Immature natural killer cell (primary cell): ENCODE measurements around the gene NSUN2. TPM values are rescaled to one million over a fixed set of nuclear protein-coding genes. Genes with fewer than 3 reads are reported as not detected.
"Not testable (repeated sequence)": the region's sequence is repeated elsewhere in the genome, so short reads cannot be mapped to it uniquely, and the experiment has no call there.

Experiments used
- DNase-seq, 3 donors: peaks; one replicate each; pipeline ENCODE4 v3.0.0; 2022; ENCODE audit warnings: mixed read lengths in 1 of 3
- H3K27ac Mint-ChIP-seq, 6 donors: one replicate each; pipeline ENCODE4 v1.8.0; 2020; ENCODE audit warnings: mixed read lengths in 6 of 6, mild to moderate bottlenecking in 5 of 6, inconsistent platforms in 4 of 6, moderate library complexity in 3 of 6
- H3K27me3 Mint-ChIP-seq, 3 donors: one replicate each; pipeline ENCODE4 v1.8.0; 2020 to 2021; ENCODE audit warnings: low read depth in 3 of 3, mild to moderate bottlenecking in 3 of 3, mixed read lengths in 3 of 3, moderate library complexity in 3 of 3, inconsistent platforms in 1 of 3
- H3K36me3 Mint-ChIP-seq, 3 donors: one replicate each; pipeline ENCODE4 v1.8.0; 2020; ENCODE audit warnings: mixed read lengths in 3 of 3, inconsistent platforms in 2 of 3, mild to moderate bottlenecking in 2 of 3
- H3K4me1 Mint-ChIP-seq, 2 donors: one replicate each; pipeline ENCODE4 v1.8.0; 2020; ENCODE audit warnings: inconsistent platforms in 2 of 2, mild to moderate bottlenecking in 2 of 2, mixed read lengths in 2 of 2, moderate library complexity in 1 of 2
- H3K4me3 Mint-ChIP-seq, 5 donors: one replicate each; pipeline ENCODE4 v1.8.0; 2020; ENCODE audit warnings: mild to moderate bottlenecking in 5 of 5, mixed read lengths in 5 of 5, inconsistent platforms in 3 of 5, moderate library complexity in 3 of 5
- H3K9me3 Mint-ChIP-seq, 6 donors: one replicate each; pipeline ENCODE4 v1.8.0; 2020; ENCODE audit warnings: mild to moderate bottlenecking in 6 of 6, mixed read lengths in 6 of 6, inconsistent platforms in 4 of 6, moderate library complexity in 3 of 6
- polyA plus RNA-seq, 3 donors: library from polyadenylated mRNA; unstranded; fragments of 300-500 nt; fragmentation: Illumina TruSeq; gene quantifications; one replicate each; pipeline ENCODE4 v1.2.3, GENCODE V29; 2021

NSUN2 gene
- polyA plus RNA-seq, 3 donors from 2014 or later = 21.0 to 53.7 (median 29.1) TPM

DNA sequence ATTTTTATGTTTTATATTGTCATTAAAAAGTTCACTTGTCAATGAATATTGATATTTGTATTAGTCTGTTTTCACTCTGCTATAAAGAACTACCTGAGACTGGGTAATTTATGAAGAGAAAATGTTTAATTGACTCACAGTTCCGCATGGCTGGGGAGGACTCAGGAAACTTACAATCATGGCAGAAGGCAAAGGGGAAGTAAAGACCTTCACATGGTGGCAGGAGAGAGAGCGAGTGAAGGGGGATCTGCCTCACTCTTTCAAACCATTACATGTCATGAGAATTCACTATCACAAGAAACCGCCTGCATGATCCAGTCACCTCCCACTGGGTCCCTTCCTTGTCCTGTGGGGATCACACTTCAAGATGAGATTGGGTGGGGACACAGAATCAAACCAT is 27.8 kb upstream of the NSUN2 start:
- H3K4me3 Mint-ChIP-seq = no peak overlapping the region
- H3K36me3 Mint-ChIP-seq = peaks cover 22 to 34% (median 33%) of the 10 kb centered on the region in 3 donors
- H3K27me3 Mint-ChIP-seq = peaks cover 0 to 2% (median 0%) of the 10 kb centered on the region in 3 donors
- H3K27ac Mint-ChIP-seq = peak overlapping the region in 3 of 6 donors; percentile 19 to 51 (median 46)
- peaks cover 0 to 7% of the 10 kb centered on the region in 2 donors for H3K4me1 Mint-ChIP-seq
- peaks cover 0 to 4% (median 0%) of the 10 kb centered on the region in 6 donors for H3K9me3 Mint-ChIP-seq
- no peak for DNase-seq

DNA sequence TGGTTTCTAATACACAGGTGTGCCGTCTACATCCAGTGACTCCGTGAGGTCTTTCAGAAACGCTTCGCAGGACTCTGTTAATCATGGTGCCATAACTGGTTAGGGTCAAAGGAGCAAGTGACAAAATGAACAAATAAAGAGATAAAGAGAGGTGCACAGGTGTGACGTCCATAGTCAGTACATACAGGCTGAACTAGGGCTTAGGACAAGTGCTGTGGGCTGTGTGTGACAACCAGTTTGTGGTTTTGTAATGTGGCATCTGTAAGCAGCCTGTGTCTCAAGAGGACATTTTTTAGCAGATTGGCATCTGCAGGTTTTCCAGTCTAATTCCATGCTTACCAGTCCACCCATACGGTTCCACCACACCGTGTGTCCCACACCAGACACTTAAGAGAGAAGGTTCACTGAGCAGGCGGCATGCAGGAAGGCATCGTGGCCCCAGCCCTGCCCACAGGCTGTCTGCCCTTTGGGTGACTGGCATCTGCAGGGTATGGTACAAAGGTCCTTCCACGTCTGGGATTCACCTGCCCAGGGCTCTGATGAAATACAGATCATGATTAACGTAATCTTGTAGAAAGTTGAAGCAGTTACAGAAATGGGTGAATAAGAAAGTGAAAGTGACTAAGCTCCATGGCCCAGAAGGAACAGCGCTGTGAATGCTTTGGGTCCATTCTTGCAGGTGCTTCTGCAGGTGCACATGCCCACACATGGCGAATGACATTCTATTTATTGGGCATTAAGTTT is 27.3 kb upstream of the NSUN2 start:
- Mint-ChIP-seq H3K4me3 (no peak overlapping the region), H3K27ac (no peak overlapping the region), H3K9me3 (peaks cover 0 to 5% (median 0%) of the 10 kb centered on the region in 6 donors), H3K36me3 (peaks cover 25 to 40% (median 38%) of the 10 kb centered on the region in 3 donors), H3K4me1 (peaks cover 0 to 7% of the 10 kb centered on the region in 2 donors), H3K27me3 (peaks cover 0 to 2% (median 0%) of the 10 kb centered on the region in 3 donors)
- no peak for DNase-seq

DNA sequence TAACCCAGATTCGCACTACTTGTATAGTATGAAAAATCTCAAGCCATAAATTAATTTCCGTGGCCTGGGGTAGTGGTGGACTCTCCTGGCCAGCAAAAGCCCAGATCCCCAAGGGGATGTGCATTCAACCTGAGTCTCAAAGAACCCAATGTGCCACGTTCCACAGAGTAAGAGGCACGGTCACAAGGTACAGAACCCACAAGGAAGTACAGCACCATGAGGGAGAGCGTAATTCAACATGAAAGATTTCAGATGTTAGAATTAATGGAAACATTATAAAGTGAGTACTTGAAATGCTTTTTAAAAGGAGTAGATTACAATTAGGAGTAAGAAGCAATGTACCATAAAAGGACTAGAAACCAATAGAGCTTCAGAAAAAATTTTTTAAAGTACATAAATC is 23.8 kb upstream of the NSUN2 start:
- Mint-ChIP-seq H3K4me1 (peaks cover 0 to 7% of the 10 kb centered on the region in 2 donors), H3K27ac (no peak overlapping the region), H3K4me3 (no peak overlapping the region), H3K9me3 (peaks cover 0 to 6% (median 0%) of the 10 kb centered on the region in 6 donors), H3K27me3 (peaks cover 0 to 2% (median 0%) of the 10 kb centered on the region in 3 donors), H3K36me3 (peaks cover 28 to 47% (median 46%) of the 10 kb centered on the region in 3 donors)
- DNase-seq = no peak

DNA sequence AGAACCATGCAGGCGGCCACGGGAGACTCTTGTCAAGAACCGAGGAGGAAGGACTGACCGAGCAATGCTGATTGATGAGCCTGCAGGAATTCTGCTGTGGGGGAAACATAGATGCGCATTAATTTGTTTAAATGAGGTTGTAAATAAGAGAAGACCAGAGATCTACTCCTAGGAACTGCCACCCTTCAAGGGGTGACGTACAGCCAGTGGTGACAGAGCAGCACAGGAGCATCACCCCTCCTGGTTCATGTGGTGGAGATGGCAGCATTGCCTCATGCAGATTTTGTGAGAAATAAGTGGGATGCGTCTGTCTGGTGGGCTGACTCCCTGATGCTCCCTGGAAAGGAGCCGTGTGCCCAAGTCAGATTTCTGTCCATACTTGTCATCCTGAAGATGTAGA is 22.6 kb upstream of the NSUN2 start:
- DNase-seq = no peak
- Mint-ChIP-seq H3K9me3 (peaks cover 0 to 6% (median 0%) of the 10 kb centered on the region in 6 donors), H3K4me1 (peaks cover 0 to 7% of the 10 kb centered on the region in 2 donors), H3K36me3 (peaks cover 28 to 44% (median 43%) of the 10 kb centered on the region in 3 donors), H3K27ac (no peak overlapping the region), H3K4me3 (no peak overlapping the region), H3K27me3 (peaks cover 0 to 2% (median 0%) of the 10 kb centered on the region in 3 donors)

DNA sequence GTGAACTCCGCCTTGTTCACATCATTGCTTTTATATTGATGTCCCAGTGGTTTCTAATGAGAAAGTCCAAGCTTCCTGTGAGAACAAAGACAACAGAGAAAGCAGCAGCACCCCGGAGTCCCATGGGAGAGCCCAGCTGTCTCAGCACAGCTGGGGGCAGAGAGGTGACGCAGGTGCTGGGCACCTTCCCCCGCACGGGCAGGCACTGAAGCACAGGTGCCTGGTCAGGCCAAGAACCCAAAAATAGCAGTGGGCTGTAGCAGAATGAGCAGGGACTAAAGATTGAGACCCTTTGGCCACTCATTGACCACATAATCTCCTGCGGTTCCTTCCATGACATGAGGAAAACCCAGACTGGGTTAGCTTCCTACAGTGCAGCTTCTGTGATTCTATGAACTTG is 19.2 kb upstream of the NSUN2 start:
- DNase-seq = no peak
- Mint-ChIP-seq H3K9me3 (peaks cover 0 to 6% (median 0%) of the 10 kb centered on the region in 6 donors), H3K4me3 (no peak overlapping the region), H3K36me3 (peaks cover 26 to 27% (median 26%) of the 10 kb centered on the region in 3 donors), H3K4me1 (peaks cover under 1 to 4% of the 10 kb centered on the region in 2 donors), H3K27me3 (peaks cover 0 to under 1% (median 0%) of the 10 kb centered on the region in 3 donors), H3K27ac (no peak overlapping the region)

DNA sequence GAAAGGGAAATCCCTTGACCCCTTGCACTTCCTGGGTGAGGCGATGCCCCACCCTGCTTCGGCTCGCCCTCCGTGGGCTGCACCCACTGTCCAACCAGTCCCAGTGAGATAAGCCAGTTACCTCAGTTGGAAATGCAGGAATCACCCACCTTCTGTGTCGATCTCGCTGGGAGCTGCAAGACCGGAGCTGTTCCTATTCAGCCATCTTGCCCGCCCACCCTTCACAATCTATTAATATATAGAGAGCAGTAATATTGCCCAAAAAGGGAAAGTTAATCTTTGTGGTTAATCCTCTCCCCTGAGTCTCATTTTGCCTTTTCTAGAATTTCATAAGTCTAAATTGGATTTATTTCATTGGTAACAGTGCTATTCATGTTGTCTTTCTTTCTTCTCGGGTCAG is 16.8 kb upstream of the NSUN2 start:
- Mint-ChIP-seq H3K4me1 (peaks cover 5% of the 10 kb centered on the region in 2 donors), H3K27me3 (no peaks in the 10 kb centered on the region), H3K27ac (no peak overlapping the region), H3K36me3 (peaks cover 6 to 11% (median 7%) of the 10 kb centered on the region in 3 donors), H3K9me3 (no peaks in the 10 kb centered on the region), H3K4me3 (no peak overlapping the region)
- DNase-seq = no peak

DNA sequence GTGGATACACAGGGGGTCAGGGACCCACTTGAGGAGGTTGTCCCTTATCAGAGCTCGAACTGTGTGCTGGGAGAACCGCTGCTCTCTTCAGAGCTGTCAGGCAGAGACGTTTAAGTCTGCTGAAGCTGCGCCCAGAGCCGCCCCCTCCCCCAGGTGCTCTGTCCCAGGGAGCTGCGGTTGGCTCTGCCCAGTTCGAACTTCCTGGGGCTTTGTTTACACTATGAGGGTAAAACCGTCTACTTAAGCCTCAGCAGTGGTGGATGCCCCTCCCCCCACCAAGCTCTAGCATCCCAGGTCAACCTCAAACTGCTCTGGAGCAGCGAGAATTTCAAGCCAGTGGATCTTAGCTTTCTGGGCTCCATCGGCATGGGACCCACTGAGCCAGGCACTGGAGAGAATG is 16.3 kb upstream of the NSUN2 start:
- peaks cover 6 to 11% (median 7%) of the 10 kb centered on the region in 3 donors for H3K36me3 Mint-ChIP-seq
- H3K4me1 Mint-ChIP-seq = peaks cover 5% of the 10 kb centered on the region in 2 donors
- H3K9me3 Mint-ChIP-seq = no peaks in the 10 kb centered on the region
- H3K27ac Mint-ChIP-seq = no peak overlapping the region
- H3K4me3 Mint-ChIP-seq = no peak overlapping the region
- H3K27me3 Mint-ChIP-seq = no peaks in the 10 kb centered on the region
- no peak for DNase-seq

GRCh38 chr5:6645571-6646362 is 12.9 kb upstream of the NSUN2 start:
- not testable (repeated sequence) for H3K9me3 Mint-ChIP-seq, H3K4me3 Mint-ChIP-seq, H3K36me3 Mint-ChIP-seq, DNase-seq, H3K27me3 Mint-ChIP-seq, H3K4me1 Mint-ChIP-seq, H3K27ac Mint-ChIP-seq

- no peak overlapping the region for H3K4me3 Mint-ChIP-seq
- H3K4me1 Mint-ChIP-seq = peaks cover 4 to 5% of the 10 kb centered on the region in 2 donors
- no peaks in the 10 kb centered on the region for H3K9me3 Mint-ChIP-seq
- peaks cover 0 to 4% (median 0%) of the 10 kb centered on the region in 3 donors for H3K36me3 Mint-ChIP-seq
- no peak for DNase-seq
- H3K27me3 Mint-ChIP-seq = no peaks in the 10 kb centered on the region
- H3K27ac Mint-ChIP-seq = no peak overlapping the region
These were observed 12.0 kb upstream of the NSUN2 start for GRCh38 chr5:6644794-6645241.

DNA sequence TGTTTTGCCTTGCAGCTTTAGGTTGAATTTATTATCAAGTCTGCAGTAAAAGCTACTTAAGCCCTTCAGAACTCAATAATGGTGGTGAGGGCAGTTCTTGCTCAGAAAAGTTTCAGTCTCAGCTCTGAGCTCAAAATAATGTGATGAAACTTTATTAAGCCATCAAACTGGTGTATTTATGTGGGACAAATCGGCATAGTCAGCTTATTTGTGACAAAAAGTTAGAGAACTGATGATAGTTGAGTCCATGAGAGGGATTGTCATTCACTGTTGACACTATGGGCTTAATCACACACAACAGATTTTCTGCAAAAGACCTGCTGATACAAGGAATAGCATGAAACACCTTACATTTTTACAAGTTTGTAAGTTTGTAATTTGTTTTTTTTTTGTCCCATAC is 9.8 kb upstream of the NSUN2 start:
- Mint-ChIP-seq H3K4me3 (no peak overlapping the region), H3K27ac (no peak overlapping the region), H3K4me1 (peaks cover 2 to 5% of the 10 kb centered on the region in 2 donors), H3K27me3 (no peaks in the 10 kb centered on the region), H3K36me3 (peaks cover 0 to 4% (median 0%) of the 10 kb centered on the region in 3 donors), H3K9me3 (no peaks in the 10 kb centered on the region)
- no peak for DNase-seq

- H3K4me1 Mint-ChIP-seq = peaks cover 5% of the 10 kb centered on the region in 2 donors
- peaks cover 0 to 3% (median 1%) of the 10 kb centered on the region in 3 donors for H3K27me3 Mint-ChIP-seq
- no peaks in the 10 kb centered on the region for H3K9me3 Mint-ChIP-seq
- H3K4me3 Mint-ChIP-seq = no peak overlapping the region
- H3K36me3 Mint-ChIP-seq = peaks cover 0 to 5% (median 0%) of the 10 kb centered on the region in 3 donors
- no peak for DNase-seq
- H3K27ac Mint-ChIP-seq = no peak overlapping the region
These were observed 5.4 kb upstream of the NSUN2 start for GRCh38 chr5:6638236-6638635.

DNA sequence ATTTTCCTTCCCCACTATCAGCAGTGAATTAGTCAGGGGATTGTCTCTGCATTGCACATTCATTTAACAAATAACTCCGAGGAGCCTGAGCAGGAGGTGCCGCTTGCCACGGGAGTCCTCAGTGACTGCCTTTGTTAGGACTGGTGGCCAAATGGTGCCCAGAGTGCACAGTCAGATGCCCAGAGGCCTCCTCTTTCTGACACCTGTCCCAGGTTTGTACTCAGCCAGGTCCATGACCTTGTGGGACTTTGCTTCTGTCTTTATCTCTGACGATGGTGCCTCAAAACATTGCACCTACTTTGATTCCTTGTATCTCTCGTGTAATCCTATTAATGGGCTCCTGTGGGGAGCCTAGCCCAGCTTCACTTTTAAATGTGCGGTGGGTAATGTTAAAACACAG is 4.7 kb upstream of the NSUN2 start:
- Mint-ChIP-seq H3K27me3 (peaks cover 4 to 7% (median 4%) of the 10 kb centered on the region in 3 donors), H3K27ac (no peak overlapping the region), H3K4me1 (peaks cover 7 to 10% of the 10 kb centered on the region in 2 donors), H3K9me3 (no peaks in the 10 kb centered on the region), H3K36me3 (peaks cover 0 to 5% (median 0%) of the 10 kb centered on the region in 3 donors), H3K4me3 (no peak overlapping the region)
- no peak for DNase-seq

DNA sequence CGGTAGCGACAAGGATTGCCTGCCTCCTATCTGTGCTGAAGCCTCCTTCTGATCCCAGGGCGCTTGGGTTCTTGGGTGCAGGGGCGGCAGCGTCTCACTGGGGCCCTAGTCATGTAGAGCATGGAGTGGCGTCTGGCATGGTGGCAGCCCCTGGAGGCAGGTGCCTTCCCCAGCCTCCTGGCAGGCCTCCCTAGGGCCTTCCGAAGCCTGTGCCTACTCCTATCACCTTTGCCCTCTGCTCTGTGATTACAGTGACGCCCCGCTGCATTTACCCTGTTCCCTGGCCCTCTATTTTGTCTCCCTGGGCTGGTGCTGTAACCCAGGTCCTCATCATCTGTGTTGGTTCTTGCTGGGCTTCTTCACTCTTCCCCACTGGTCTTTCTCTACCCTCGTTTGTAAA is 4.2 kb upstream of the NSUN2 start:
- Mint-ChIP-seq H3K27ac (no peak overlapping the region), H3K27me3 (peaks cover 4 to 7% (median 4%) of the 10 kb centered on the region in 3 donors), H3K9me3 (no peaks in the 10 kb centered on the region), H3K36me3 (peaks cover 0 to 5% (median 0%) of the 10 kb centered on the region in 3 donors), H3K4me1 (peaks cover 13 to 15% of the 10 kb centered on the region in 2 donors), H3K4me3 (no peak overlapping the region)
- DNase-seq = no peak

GRCh38 chr5:6636293-6636692 is 3.4 kb upstream of the NSUN2 start:
- H3K9me3 Mint-ChIP-seq = no peaks in the 10 kb centered on the region
- peaks cover 19 to 23% of the 10 kb centered on the region in 2 donors for H3K4me1 Mint-ChIP-seq
- peaks cover 0 to 6% (median 0%) of the 10 kb centered on the region in 3 donors for H3K36me3 Mint-ChIP-seq
- no peak overlapping the region for H3K4me3 Mint-ChIP-seq
- H3K27me3 Mint-ChIP-seq = peaks cover 4 to 8% (median 4%) of the 10 kb centered on the region in 3 donors
- no peak overlapping the region for H3K27ac Mint-ChIP-seq
- DNase-seq = no peak
